Neural progenitor cell (in vitro differentiated cells): ENCODE data around the gene NCOA1. TPM values are rescaled to one million over a fixed set of nuclear protein-coding genes. Genes with fewer than 3 reads are reported as not detected.

ENCODE experiments used
- DNase-seq: peaks from one replicate; pipeline ENCODE4 v3.0.0-alpha.2; 2016; ENCODE audit warnings: low spot score
- H2AFZ ChIP-seq: fragments of 200-600 bp; sonication (generic); replicated peaks from 2 replicates; pipeline ENCODE4 v1.6.1; 2016; ENCODE audit warnings: antibody characterized with exemption
- H3F3A ChIP-seq: fragments of 200-600 bp; sonication (generic); 2 replicates; pipeline ENCODE4 v1.6.1; 2016; ENCODE audit warnings: antibody characterized with exemption, low read depth
- H3K27ac ChIP-seq: fragments of 200-600 bp; sonication (generic); 2 replicates; pipeline ENCODE4 v1.5.1; 2016; ENCODE audit warnings: mild to moderate bottlenecking
- H3K27me3 ChIP-seq: fragments of 200-600 bp; sonication (generic); 2 replicates; pipeline ENCODE4 v1.6.1; 2016; ENCODE audit warnings: mild to moderate bottlenecking, moderate library complexity
- H3K36me3 ChIP-seq: fragments of 200-600 bp; sonication (generic); 2 replicates; pipeline ENCODE4 v1.5.1; 2016
- H3K4me1 ChIP-seq: fragments of 200-600 bp; sonication (generic); 2 replicates; pipeline ENCODE4 v1.6.1; 2016; ENCODE audit warnings: mixed run types
- H3K4me2 ChIP-seq: fragments of 200-600 bp; sonication (generic); 2 replicates; pipeline ENCODE4 v1.6.1; 2016
- H3K4me3 ChIP-seq: fragments of 200-600 bp; sonication (generic); 2 replicates; pipeline ENCODE4 v1.5.1; 2016
- H3K79me2 ChIP-seq: fragments of 200-600 bp; sonication (generic); 2 replicates; pipeline ENCODE4 v1.6.1; 2016; ENCODE audit warnings: low read depth
- H3K9ac ChIP-seq: fragments of 200-600 bp; sonication (generic); 2 replicates; pipeline ENCODE4 v1.6.1; 2016
- H3K9me3 ChIP-seq: fragments of 200-600 bp; sonication (generic); 2 replicates; pipeline ENCODE4 v1.5.1; 2016; ENCODE audit warnings: low read depth
- H4K20me1 ChIP-seq: fragments of 200-600 bp; sonication (generic); 2 replicates; pipeline ENCODE4 v1.6.1; 2016; ENCODE audit warnings: low read depth
- H3K27ac Mint-ChIP-seq: 3 replicates; pipeline ENCODE4 v1.8.0; 2021; ENCODE audit warnings: mixed read lengths
- H3K27me3 Mint-ChIP-seq: 2 replicates; pipeline ENCODE4 v1.8.0; 2022; ENCODE audit warnings: low read depth, mild to moderate bottlenecking, inconsistent platforms, moderate library complexity, mixed read lengths; ENCODE audit not compliant: insufficient read depth
- H3K36me3 Mint-ChIP-seq: 3 replicates; pipeline ENCODE4 v1.8.0; 2021; ENCODE audit warnings: mixed read lengths
- H3K4me1 Mint-ChIP-seq: 3 replicates; pipeline ENCODE4 v1.8.0; 2021; ENCODE audit warnings: mixed read lengths
- H3K4me3 Mint-ChIP-seq: 3 replicates; pipeline ENCODE4 v1.8.0; 2021; ENCODE audit warnings: mild to moderate bottlenecking, moderate library complexity, mixed read lengths
- H3K9me3 Mint-ChIP-seq: 3 replicates; pipeline ENCODE4 v1.8.0; 2020; ENCODE audit warnings: mixed read lengths
- EZH2 ChIP-seq: fragments of 200-600 bp; sonication (generic); IDR thresholded peaks from 2 replicates; pipeline ENCODE4 v1.6.1; 2017; ENCODE audit warnings: antibody characterized with exemption, mild to moderate bottlenecking, moderate library complexity
- EZH2phosphoT487 ChIP-seq: fragments of 200-600 bp; sonication (generic); IDR thresholded peaks from 2 replicates; pipeline ENCODE4 v1.6.1; 2017; ENCODE audit warnings: antibody characterized with exemption
- total RNA-seq: library from RNA; depleted of rRNA; stranded (reverse); fragments of >200 nt; gene quantifications from 2 replicates; pipeline ENCODE4 v1.2.3, GENCODE V29; 2015; ENCODE audit warnings: low replicate concordance
- TF ChIP-seq, protein P1 (sequence below): fragments of 200-600 bp; sonication (generic); IDR thresholded peaks from 2 replicates; pipeline ENCODE4 v1.5.1; 2017; ENCODE audit warnings: antibody characterized with exemption, mild to moderate bottlenecking

Gene NCOA1
- total RNA-seq, 1 donor from 2014 or later, result 29.3 TPM

DNA sequence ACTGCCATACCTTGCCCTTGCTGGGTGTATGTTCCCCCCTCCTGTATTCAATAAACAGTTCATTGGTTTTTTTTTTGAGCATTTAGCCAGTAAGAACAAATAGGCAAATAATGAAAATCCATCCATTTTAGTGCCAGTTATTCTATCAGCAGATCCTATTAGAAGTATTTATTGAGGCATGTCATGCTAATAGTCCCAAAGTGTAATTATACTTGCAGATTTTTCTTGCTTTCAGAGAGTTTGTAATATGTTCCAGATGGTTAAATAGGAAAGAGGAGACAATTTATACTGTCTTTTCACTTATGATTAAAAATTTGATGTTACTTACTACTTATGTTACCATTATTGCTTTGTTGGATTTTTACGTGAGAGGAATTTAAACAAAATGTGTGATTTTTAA, 127.6 kb downstream of the NCOA1 start:
- Histone ChIP-seq H4K20me1 (no peaks in the 10 kb centered on the region), H3K4me2 (no peak overlapping the region), H3K4me3 (no peak overlapping the region), H2AFZ (no peak overlapping the region), H3K27ac (no peak overlapping the region), H3K27me3 (no peaks in the 10 kb centered on the region), H3F3A (no peaks in the 10 kb centered on the region), H3K79me2 (no peaks in the 10 kb centered on the region), H3K36me3 (no peaks in the 10 kb centered on the region), H3K4me1 (peaks cover 18% of the 10 kb centered on the region), H3K9me3 (no peaks in the 10 kb centered on the region), H3K9ac (no peak overlapping the region)
- no peak for DNase-seq
- Mint-ChIP-seq H3K9me3 (no peaks in the 10 kb centered on the region), H3K27me3 (no peaks in the 10 kb centered on the region), H3K36me3 (no peaks in the 10 kb centered on the region), H3K4me1 (no peaks in the 10 kb centered on the region), H3K27ac (no peak overlapping the region), H3K4me3 (no peak overlapping the region)
- TF ChIP-seq, protein P1, sequence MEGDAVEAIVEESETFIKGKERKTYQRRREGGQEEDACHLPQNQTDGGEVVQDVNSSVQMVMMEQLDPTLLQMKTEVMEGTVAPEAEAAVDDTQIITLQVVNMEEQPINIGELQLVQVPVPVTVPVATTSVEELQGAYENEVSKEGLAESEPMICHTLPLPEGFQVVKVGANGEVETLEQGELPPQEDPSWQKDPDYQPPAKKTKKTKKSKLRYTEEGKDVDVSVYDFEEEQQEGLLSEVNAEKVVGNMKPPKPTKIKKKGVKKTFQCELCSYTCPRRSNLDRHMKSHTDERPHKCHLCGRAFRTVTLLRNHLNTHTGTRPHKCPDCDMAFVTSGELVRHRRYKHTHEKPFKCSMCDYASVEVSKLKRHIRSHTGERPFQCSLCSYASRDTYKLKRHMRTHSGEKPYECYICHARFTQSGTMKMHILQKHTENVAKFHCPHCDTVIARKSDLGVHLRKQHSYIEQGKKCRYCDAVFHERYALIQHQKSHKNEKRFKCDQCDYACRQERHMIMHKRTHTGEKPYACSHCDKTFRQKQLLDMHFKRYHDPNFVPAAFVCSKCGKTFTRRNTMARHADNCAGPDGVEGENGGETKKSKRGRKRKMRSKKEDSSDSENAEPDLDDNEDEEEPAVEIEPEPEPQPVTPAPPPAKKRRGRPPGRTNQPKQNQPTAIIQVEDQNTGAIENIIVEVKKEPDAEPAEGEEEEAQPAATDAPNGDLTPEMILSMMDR, result no peak
- TF ChIP-seq EZH2phosphoT487, result no peak
- no peak for TF ChIP-seq EZH2

DNA sequence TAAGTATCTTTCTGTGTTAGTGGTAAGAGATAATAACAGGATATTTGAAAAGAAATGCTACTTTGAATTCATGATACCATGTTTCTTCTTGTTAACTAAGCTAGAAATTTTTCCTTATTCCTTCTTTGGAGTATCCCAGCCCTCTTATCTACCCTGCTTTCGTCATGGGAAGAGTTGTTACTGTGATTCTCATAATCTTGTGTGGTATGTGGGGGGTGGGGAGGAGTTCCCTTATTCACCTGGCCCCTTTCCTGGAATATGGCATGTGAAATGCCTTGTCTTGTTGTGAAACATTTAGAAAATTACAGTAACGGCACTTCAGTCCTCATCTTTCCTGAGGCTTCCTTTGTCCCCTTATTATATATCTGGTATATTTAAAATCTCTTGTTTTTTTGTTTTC, 129.9 kb downstream of the NCOA1 start:
- Histone ChIP-seq H3K27ac (no peak overlapping the region), H2AFZ (no peak overlapping the region), H3K9ac (no peak overlapping the region), H3K4me3 (no peak overlapping the region), H3K4me1 (peaks cover 18% of the 10 kb centered on the region), H3K79me2 (no peaks in the 10 kb centered on the region), H3K27me3 (no peaks in the 10 kb centered on the region), H3K4me2 (no peak overlapping the region), H3K9me3 (no peaks in the 10 kb centered on the region), H4K20me1 (peaks cover 2% of the 10 kb centered on the region), H3K36me3 (no peaks in the 10 kb centered on the region), H3F3A (no peaks in the 10 kb centered on the region)
- no peak for DNase-seq
- Mint-ChIP-seq H3K4me1 (no peaks in the 10 kb centered on the region), H3K36me3 (no peaks in the 10 kb centered on the region), H3K27me3 (no peaks in the 10 kb centered on the region), H3K9me3 (no peaks in the 10 kb centered on the region), H3K4me3 (no peak overlapping the region), H3K27ac (no peak overlapping the region)
- no peak for TF ChIP-seq EZH2
- TF ChIP-seq, protein P1, result no peak
- no peak for TF ChIP-seq EZH2phosphoT487

DNA sequence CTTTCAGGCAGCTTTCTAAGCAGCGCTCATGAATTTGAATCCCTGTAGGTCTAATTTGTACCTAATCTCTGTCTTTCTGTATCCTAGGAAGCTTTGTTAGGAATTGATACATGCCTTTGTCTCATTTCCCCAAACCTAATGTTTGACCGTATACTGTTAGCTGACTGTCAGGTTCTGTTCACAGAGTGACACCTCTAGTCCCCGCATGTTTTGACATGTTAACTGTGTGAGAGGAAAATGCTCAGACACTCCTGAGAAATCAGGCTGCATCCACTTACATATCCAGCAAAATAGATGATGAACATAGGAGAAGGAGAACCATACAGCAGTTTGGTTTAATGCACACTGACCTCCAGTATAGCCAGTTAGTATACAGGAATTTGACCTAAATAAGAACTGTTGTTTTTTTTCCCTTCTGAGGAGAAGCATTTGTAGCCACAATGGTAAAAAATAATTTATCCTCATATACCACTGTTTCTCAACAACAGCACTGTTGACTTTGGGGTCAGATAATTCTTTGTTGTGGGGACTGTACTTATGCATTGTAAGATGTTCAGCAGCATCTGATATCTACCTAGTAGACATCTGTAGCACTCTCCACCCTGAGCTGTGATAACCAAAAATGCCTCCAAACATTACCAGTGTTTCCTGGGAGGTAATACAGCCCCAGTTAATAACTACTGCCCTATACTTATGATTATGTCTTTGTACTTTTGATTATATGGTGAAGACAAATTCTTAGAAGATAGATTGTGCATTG, 130.9 kb downstream of the NCOA1 start:
- H3K9me3 Mint-ChIP-seq, result no peaks in the 10 kb centered on the region
- H3K4me1 ChIP-seq, result peaks cover 8% of the 10 kb centered on the region
- no peaks in the 10 kb centered on the region for H3K4me1 Mint-ChIP-seq
- peaks cover 4% of the 10 kb centered on the region for H4K20me1 ChIP-seq
- DNase-seq, result no peak
- no peak overlapping the region for H3K4me3 Mint-ChIP-seq
- no peak overlapping the region for H3K9ac ChIP-seq
- no peak overlapping the region for H3K27ac ChIP-seq
- H3F3A ChIP-seq, result no peaks in the 10 kb centered on the region
- TF ChIP-seq, protein P1, result no peak
- TF ChIP-seq EZH2, result no peak
- TF ChIP-seq EZH2phosphoT487, result no peak
- H3K4me3 ChIP-seq, result no peak overlapping the region
- H3K27me3 ChIP-seq, result no peaks in the 10 kb centered on the region
- H3K9me3 ChIP-seq, result no peaks in the 10 kb centered on the region
- no peak overlapping the region for H2AFZ ChIP-seq
- no peaks in the 10 kb centered on the region for H3K36me3 Mint-ChIP-seq
- H3K27ac Mint-ChIP-seq, result no peak overlapping the region
- no peaks in the 10 kb centered on the region for H3K79me2 ChIP-seq
- no peak overlapping the region for H3K4me2 ChIP-seq
- no peaks in the 10 kb centered on the region for H3K36me3 ChIP-seq
- no peaks in the 10 kb centered on the region for H3K27me3 Mint-ChIP-seq
